ENCODE measurements around the gene FAAP24.
"Not testable (repeated sequence)": the region's sequence is repeated elsewhere in the genome, so short reads cannot be mapped to it uniquely, and the experiment has no call there.

FAAP24 gene

DNA sequence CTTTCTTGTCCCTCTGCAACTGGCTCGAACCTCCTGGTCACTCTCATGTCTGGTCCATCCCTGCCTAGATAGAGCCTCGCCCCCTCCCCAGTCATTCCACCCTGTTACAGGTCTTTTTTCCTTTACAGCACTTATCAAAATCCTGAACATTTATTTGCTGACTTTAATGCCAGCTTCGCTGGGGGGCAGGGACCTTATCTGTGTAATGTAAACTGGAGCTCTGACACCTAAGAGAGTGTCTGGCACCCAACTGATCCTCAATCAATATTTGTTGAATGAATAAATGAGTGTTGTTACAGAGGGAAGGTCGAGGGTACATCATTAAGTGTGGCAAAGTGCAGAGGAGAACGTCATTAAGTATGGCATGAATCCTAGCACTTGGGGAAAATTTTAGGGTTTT, 16.7 kb downstream of the FAAP24 start:
- no peak overlapping the region for H3K27ac ChIP-seq
- TF ChIP-seq, protein P1, sequence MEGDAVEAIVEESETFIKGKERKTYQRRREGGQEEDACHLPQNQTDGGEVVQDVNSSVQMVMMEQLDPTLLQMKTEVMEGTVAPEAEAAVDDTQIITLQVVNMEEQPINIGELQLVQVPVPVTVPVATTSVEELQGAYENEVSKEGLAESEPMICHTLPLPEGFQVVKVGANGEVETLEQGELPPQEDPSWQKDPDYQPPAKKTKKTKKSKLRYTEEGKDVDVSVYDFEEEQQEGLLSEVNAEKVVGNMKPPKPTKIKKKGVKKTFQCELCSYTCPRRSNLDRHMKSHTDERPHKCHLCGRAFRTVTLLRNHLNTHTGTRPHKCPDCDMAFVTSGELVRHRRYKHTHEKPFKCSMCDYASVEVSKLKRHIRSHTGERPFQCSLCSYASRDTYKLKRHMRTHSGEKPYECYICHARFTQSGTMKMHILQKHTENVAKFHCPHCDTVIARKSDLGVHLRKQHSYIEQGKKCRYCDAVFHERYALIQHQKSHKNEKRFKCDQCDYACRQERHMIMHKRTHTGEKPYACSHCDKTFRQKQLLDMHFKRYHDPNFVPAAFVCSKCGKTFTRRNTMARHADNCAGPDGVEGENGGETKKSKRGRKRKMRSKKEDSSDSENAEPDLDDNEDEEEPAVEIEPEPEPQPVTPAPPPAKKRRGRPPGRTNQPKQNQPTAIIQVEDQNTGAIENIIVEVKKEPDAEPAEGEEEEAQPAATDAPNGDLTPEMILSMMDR (conservative IDR thresholded peaks at IDR 0.05) = no peak
- no peak for TF ChIP-seq ZFX (IDR thresholded peaks at IDR 0.05)

DNA sequence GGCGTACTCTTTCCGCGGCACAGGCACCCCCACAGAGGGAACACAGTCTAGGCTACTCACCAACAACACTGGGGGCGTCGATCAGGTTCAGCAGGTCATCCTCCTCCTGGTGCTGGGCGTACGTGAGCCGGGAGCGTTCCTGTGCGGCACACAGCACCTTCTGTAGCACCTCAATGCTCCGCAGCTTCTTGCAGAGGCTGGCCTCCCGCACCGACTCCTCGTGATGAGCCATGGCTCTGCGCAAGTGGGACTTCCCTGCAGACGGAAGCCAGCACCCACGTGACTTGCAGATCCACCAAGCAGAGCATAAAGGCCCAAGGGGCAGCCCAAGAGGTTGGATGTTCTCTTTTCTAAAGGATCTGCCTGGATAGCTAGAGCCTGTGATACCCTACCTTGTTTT, 23.9 kb downstream of the FAAP24 start:
- not testable (repeated sequence) for H3K27ac ChIP-seq

DNA sequence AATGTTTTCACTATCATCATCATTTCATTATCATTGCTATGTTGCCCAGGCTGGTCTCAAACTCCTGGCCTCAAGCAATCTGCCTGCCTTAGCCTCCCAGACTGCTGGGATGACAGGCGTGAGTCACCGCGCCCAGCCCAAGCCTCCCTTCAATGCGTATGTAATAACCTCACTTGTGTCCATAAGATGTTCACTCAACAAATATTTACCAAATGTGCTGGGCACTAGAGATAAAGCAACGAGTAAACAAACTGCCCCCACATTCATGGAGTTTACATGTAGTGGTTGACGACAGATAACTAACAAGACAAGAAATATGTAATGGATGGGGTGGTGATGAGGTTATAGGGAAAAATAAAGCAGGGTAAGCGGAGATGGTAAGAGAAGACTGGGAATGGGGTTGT, 25.0 kb downstream of the FAAP24 start:
- H3K27ac ChIP-seq = peak overlapping the region; percentile 27

DNA sequence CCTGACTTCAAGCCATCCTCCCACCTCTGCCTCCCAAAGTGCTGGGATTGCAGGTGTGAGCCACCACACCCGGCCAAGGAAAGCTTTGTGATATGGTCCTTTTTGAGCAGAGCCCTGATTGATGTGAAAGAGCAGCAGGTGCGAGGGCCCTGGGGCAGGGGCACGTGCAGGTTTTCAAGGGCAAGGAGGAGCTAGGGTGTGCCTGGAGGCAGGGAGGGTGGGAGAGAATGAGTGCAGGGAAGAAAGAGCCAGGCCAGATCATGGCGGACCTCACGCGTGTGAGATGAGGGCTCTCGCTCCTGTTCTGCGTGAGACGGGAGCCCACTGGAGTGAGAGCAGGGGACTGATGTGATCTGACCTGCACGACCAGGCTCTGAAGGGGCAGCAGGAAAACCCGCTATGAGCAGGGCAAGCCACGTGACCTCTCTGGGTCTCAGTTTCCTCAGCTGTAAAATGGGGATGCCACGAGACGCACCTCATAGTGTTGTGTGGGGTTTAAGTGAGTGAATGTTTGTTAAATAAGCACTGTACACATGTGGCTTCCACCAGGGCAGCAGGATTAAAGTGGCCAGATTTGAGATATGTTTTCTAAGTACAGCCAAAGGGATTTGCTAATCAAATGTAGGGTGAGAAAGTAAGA, 25.8 kb downstream of the FAAP24 start:
- no peak for TF ChIP-seq ZFX (IDR thresholded peaks at IDR 0.05)
- TF ChIP-seq, protein P1 (conservative IDR thresholded peaks at IDR 0.05) = no peak
- H3K27ac ChIP-seq = peak overlapping the region; percentile 27

DNA sequence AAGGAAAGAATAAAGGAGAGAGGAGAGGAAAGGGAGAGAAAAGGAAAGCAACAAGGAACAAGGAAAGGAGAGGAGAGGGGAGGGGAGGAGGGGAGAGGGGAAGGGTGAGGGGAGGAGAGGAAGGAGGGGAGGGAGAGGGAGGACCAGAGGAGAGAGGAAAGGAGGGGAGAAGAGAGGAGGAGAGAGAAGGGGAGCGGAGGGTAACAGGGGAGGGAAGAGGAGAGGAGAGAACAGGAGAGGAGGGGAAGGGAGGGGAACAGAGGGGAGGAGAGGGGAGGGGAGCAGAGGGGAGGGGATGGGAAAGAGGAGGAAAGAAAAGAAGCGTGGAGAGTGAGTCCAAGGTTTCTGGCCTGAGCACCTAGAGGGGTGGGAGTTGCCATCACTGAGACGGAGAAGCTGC, 26.7 kb downstream of the FAAP24 start:
- no peak overlapping the region for H3K27ac ChIP-seq
- no peak for TF ChIP-seq ZFX (IDR thresholded peaks at IDR 0.05)
- TF ChIP-seq, protein P1 (conservative IDR thresholded peaks at IDR 0.05) = no peak

DNA sequence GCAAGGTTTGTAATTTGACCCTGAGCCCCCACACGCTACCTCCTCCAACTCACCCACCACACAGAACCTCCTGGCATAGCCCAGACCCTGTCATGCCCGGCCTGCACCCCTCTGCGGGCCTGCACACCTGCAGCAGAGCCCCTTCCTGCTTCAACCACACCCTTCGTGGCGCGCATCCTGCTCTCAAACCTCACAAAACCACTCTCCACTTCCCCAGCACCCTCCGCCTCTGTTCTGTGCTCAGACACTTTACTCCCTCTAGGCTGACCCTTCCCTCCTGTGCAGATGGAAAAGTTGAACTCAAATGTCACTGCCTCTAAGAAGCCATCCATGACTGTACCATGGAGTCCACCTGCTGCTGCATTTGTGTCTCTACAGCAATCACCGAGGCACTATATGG, 28.5 kb downstream of the FAAP24 start:
- H3K27ac ChIP-seq = no peak overlapping the region
- TF ChIP-seq, protein P1 (conservative IDR thresholded peaks at IDR 0.05) = no peak
- TF ChIP-seq ZFX (IDR thresholded peaks at IDR 0.05) = no peak

DNA sequence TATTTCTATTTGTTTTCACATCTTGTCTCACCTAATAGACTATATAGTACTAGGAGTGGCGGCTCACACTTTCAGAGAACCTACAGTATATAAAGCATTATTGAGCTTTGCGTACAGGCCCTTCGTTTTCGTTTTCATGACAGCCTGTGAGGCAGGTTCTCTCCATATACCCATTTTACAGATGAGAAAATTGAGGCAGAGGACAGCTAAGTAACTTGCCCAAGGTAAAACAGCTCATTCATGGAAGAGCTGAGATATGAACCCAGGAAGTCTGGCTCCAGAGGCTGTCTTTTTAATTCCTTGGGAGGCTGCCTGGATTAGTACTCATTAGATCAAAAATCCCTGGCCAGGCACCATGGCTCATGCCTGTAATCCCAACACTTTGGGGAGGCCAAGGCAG, 28.9 kb downstream of the FAAP24 start:
- no peak overlapping the region for H3K27ac ChIP-seq
- TF ChIP-seq, protein P1 (conservative IDR thresholded peaks at IDR 0.05) = no peak
- no peak for TF ChIP-seq ZFX (IDR thresholded peaks at IDR 0.05)

DNA sequence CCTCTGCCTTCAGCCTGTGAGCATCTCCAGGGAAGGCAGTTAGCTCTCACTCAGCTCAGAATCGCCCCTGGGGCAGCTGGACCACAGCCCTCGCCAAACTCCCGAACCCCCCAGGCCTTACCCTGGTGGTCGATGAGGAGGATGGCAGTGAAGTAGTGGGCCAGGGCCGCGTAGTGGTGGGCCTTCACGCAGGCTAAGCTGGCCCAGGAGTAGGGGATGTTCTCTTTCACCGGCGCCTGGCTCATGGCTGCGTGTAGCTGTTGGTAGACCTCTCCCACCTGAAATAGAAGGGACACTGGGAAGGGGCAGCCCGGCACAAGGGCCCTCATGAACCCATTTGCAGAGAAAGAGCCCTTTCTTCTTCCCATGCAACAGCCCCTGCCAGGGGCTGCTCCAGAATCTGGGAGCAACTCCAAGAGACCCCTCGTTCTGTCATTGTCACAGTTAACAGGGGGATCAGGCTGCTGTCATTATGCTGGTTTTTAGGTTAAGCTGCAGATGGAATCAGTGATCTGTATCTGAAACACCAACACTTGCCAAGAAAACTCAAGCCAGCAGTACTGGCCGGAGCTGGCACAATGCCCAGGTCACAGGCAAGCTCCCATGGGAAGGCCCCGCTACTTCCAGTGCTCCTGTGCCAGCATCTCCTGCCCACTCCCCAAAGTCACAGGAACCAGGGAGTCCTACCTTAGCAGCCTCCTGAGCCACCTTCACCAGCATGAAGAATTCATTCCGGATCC, 30.3 kb downstream of the FAAP24 start:
- H3K27ac ChIP-seq = peak overlapping the region; percentile 40

DNA sequence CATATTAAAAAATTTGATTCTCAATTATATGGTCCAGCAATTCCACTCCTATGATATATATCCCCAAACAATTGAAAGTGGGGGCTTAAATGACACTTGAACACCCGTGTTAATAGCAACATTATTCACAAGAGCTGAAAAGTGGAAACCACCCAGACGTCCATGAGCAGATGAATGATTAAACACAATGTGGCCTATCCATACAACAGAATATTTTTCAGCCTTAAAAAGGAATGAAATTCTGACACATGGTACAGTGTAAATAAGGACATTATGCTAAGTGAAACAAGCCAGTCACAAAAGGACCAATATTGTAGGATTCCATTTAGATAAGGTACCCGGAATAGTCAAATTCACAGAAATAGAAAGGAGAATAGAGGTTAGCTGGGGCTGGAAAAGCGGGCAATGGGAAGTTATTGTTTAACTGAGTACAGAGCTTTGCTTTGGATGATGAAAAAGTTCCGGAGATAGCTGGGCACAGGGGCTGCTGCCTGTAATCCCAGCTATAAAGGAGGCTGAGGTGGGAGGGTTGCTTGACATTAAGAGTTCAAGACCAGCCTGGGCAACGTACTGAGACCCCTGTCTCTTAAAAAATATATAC, 31.5 kb downstream of the FAAP24 start:
- H3K27ac ChIP-seq = not testable (repeated sequence)
